Liver (tissue), 9 donors: ENCODE measurements around the gene CYP3A4. TPM values are rescaled to one million over a fixed set of nuclear protein-coding genes. Genes with fewer than 3 reads are reported as not detected.
"Not testable (repeated sequence)": the region's sequence is repeated elsewhere in the genome, so short reads cannot be mapped to it uniquely, and the experiment has no call there.

Experiments used
- DNase-seq: peaks from one replicate; pipeline ENCODE4 v3.0.0-alpha.2; 2017; ENCODE audit warnings: low spot score
- H3K27ac ChIP-seq, 2 donors: one replicate each; pipeline ENCODE4 v1.7.0; 2013; ENCODE audit warnings: inconsistent platforms in 2 of 2, low read length in 2 of 2, control low read depth in 1 of 2, low read depth in 1 of 2, mild to moderate bottlenecking in 1 of 2
- H3K27me3 ChIP-seq, 4 donors: one replicate each; pipeline versions ENCODE4 v1.6.1 to v1.7.0; 2013; ENCODE audit warnings: low read length in 3 of 4, inconsistent platforms in 1 of 4, mild to moderate bottlenecking in 1 of 4, moderate library complexity in 1 of 4; ENCODE audit not compliant: control insufficient read depth in 4 of 4, insufficient read depth in 4 of 4
- H3K36me3 ChIP-seq, 4 donors: one replicate each; pipeline versions ENCODE4 v1.6.1 to v1.7.0; 2013; ENCODE audit warnings: low read length in 3 of 4, mild to moderate bottlenecking in 3 of 4, low read depth in 1 of 4, moderate library complexity in 1 of 4; ENCODE audit not compliant: control insufficient read depth in 4 of 4, insufficient read depth in 3 of 4
- H3K4me1 ChIP-seq, 4 donors: one replicate each; pipeline versions ENCODE4 v1.6.1 to v1.7.0; 2013; ENCODE audit warnings: low read length in 3 of 4, mild to moderate bottlenecking in 3 of 4, moderate library complexity in 1 of 4; ENCODE audit not compliant: control insufficient read depth in 4 of 4, insufficient read depth in 4 of 4
- H3K4me3 ChIP-seq, 3 donors: one replicate each; pipeline versions ENCODE4 v1.6.1 to v1.7.0; 2013; ENCODE audit warnings: low read length in 3 of 3, control low read depth in 1 of 3, low read depth in 1 of 3, mild to moderate bottlenecking in 1 of 3
- H3K9ac ChIP-seq, 2 donors: one replicate each; pipeline ENCODE4 v1.7.0; 2013; ENCODE audit warnings: low read length in 2 of 2, mild to moderate bottlenecking in 2 of 2, moderate library complexity in 2 of 2, control low read depth in 1 of 2, low read depth in 1 of 2
- H3K9me3 ChIP-seq, 4 donors: one replicate each; pipeline versions ENCODE4 v1.6.1 to v1.7.0; 2013; ENCODE audit warnings: low read length in 3 of 4; ENCODE audit not compliant: control insufficient read depth in 4 of 4
- EGR1 ChIP-seq, 2 donors: IDR thresholded peaks; 2 replicates each; pipeline ENCODE4 v1.6.1; 2016 to 2018; ENCODE audit warnings: antibody characterized with exemption in 2 of 2, low read depth in 2 of 2
- FOXA1 ChIP-seq: IDR thresholded peaks from 2 replicates; pipeline ENCODE4 v1.6.1; 2016; ENCODE audit warnings: antibody characterized with exemption
- FOXA2 ChIP-seq: IDR thresholded peaks from 2 replicates; pipeline ENCODE4 v1.6.1; 2016; ENCODE audit warnings: antibody characterized with exemption
- GABPA ChIP-seq, 2 donors: IDR thresholded peaks in 1 of 2; conservative IDR thresholded peaks in 1 of 2; 2 replicates each; pipeline ENCODE4 v1.6.1; 2016; ENCODE audit warnings: antibody characterized with exemption in 2 of 2, mild to moderate bottlenecking in 1 of 2, moderate library complexity in 1 of 2
- HNF4A ChIP-seq, 2 donors: conservative IDR thresholded peaks; 2 replicates each; pipeline ENCODE4 v1.6.1; 2016; ENCODE audit warnings: antibody characterized with exemption in 2 of 2, mild to moderate bottlenecking in 2 of 2
- HNF4G ChIP-seq: IDR thresholded peaks from 2 replicates; pipeline ENCODE4 v1.6.1; 2016; ENCODE audit warnings: antibody characterized with exemption
- JUND ChIP-seq, 2 donors: IDR thresholded peaks; 2 replicates each; pipeline ENCODE4 v1.6.1; 2016; ENCODE audit warnings: antibody characterized with exemption in 2 of 2
- NR2F2 ChIP-seq: IDR thresholded peaks from 2 replicates; pipeline ENCODE4 v1.6.1; 2016; ENCODE audit warnings: antibody characterized with exemption
- RAD21 ChIP-seq, 2 donors: IDR thresholded peaks; 2 replicates each; pipeline ENCODE4 v1.6.1; 2016; ENCODE audit warnings: antibody characterized with exemption in 2 of 2, mild to moderate bottlenecking in 2 of 2
- RXRA ChIP-seq, 2 donors: IDR thresholded peaks; 2 replicates each; pipeline ENCODE4 v1.6.1; 2017 to 2018; ENCODE audit warnings: antibody characterized with exemption in 2 of 2, mild to moderate bottlenecking in 1 of 2
- SP1 ChIP-seq: IDR thresholded peaks from 2 replicates; pipeline ENCODE4 v1.6.1; 2018; ENCODE audit warnings: antibody characterized with exemption, mild to moderate bottlenecking
- TAF1 ChIP-seq: conservative IDR thresholded peaks from 2 replicates; pipeline ENCODE4 v1.6.1; 2016; ENCODE audit warnings: antibody characterized with exemption, mild to moderate bottlenecking
- YY1 ChIP-seq: IDR thresholded peaks from 2 replicates; pipeline ENCODE4 v1.6.1; 2016; ENCODE audit warnings: antibody characterized with exemption, mild to moderate bottlenecking
- WGBS: extraction: QIAGEN DNeasy Blood & Tissue Kit; methylation state at CpG from one replicate; pipeline ENCODE4 v1.1.7; 2013; 5-methylcytosine and 5-hydroxymethylcytosine counted together
- polyA plus RNA-seq, 2 donors: library from polyadenylated mRNA; stranded (reverse) in 1 of 2; unstranded in 1 of 2; fragments of 200-250 nt in 1 of 2; fragments of >200 nt in 1 of 2; fragmentation: Nextera tagmentation in 1 of 2; extraction: Ambion mirVana in 1 of 2; gene quantifications; one replicate each; pipeline versions ENCODE4 v1.2.1 to v1.2.3, GENCODE V29; 2013 to 2015
- total RNA-seq, 2 donors: library from RNA; depleted of rRNA; stranded (reverse); fragments of >200 nt; gene quantifications; one replicate each; pipeline ENCODE4 v1.2.3, GENCODE V29; 2014
- TF ChIP-seq, protein P1 (sequence below): IDR thresholded peaks from 2 replicates; pipeline ENCODE4 v1.6.1; 2016; ENCODE audit warnings: antibody characterized with exemption
- TF ChIP-seq, protein P2 (sequence below): IDR thresholded peaks from 2 replicates; pipeline ENCODE4 v1.6.1; 2016; ENCODE audit warnings: antibody characterized with exemption, mild to moderate bottlenecking
- TF ChIP-seq, protein P3 (sequence below): fragments of 150-350 bp; IDR thresholded peaks from 2 replicates; pipeline ENCODE4 v1.5.1; 2017; ENCODE audit warnings: improper control_type of control experiment, low read depth, low read length; ENCODE audit not compliant: missing input control
- TF ChIP-seq, protein P4 (sequence below): IDR thresholded peaks from 2 replicates; pipeline ENCODE4 v1.6.1; 2016; ENCODE audit warnings: antibody characterized with exemption
- TF ChIP-seq, protein P5 (sequence below): IDR thresholded peaks from 2 replicates; pipeline ENCODE4 v1.6.1; 2016; ENCODE audit warnings: antibody characterized with exemption
- donor health status: healthy.
- donor health status: healthy.
- donor health status: healthy.
- donor health status: healthy.
- donor health status: healthy.

CYP3A4 gene
- total and polyA plus RNA-seq, 4 donors, result 0.51 to 1,082 (median 289) TPM

DNA sequence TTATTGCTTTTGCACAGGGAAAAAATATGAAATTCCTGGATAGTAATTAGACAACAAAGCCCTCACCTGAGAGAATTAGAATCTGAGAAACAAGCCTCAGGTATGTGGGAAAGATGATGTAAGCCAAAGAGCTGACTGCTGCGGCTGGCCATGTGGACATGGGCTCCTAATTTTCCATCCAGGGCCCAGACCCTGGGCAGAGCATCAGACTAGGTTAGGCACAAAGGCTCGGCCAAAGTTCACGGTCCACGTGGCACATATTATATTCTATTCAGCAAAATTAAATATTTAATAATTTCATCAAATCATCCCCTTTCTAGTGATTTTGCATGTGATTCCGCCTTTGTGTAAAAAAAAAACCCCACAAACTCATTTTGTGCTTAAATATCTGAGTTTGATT is 5.1 kb downstream of the CYP3A4 start:
- Histone ChIP-seq H3K4me1 (peaks cover 0 to 2% (median 0%) of the 10 kb centered on the region in 4 donors), H3K9me3 (no peaks in the 10 kb centered on the region), H3K27me3 (no peaks in the 10 kb centered on the region), H3K27ac (peak overlapping the region; percentile 38 to 43), H3K36me3 (no peaks in the 10 kb centered on the region), H3K4me3 (no peak overlapping the region), H3K9ac (no peak overlapping the region)
- no peak for DNase-seq
- TF ChIP-seq HNF4G (peak; percentile 29), FOXA2 (no peak), TAF1 (no peak), RAD21 (IDR thresholded peaks at IDR 0.05) (no peak), HNF4A (conservative IDR thresholded peaks at IDR 0.05) (peak; percentile 60 to 70), EGR1 (IDR thresholded peaks at IDR 0.05; ENCODE audit: low read depth in 2 of 2) (no peak), JUND (IDR thresholded peaks at IDR 0.05) (no peak), RXRA (IDR thresholded peaks at IDR 0.05) (peak; percentile 41 to 60), GABPA (IDR thresholded peaks at IDR 0.05 in 1 of 2, conservative IDR thresholded peaks at IDR 0.05 in 1 of 2) (no peak), FOXA1 (no peak), YY1 (no peak), SP1 (peak; percentile 64), NR2F2 (no peak)
- TF ChIP-seq, protein P1, sequence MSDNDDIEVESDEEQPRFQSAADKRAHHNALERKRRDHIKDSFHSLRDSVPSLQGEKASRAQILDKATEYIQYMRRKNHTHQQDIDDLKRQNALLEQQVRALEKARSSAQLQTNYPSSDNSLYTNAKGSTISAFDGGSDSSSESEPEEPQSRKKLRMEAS, result no peak
- TF ChIP-seq, protein P2, sequence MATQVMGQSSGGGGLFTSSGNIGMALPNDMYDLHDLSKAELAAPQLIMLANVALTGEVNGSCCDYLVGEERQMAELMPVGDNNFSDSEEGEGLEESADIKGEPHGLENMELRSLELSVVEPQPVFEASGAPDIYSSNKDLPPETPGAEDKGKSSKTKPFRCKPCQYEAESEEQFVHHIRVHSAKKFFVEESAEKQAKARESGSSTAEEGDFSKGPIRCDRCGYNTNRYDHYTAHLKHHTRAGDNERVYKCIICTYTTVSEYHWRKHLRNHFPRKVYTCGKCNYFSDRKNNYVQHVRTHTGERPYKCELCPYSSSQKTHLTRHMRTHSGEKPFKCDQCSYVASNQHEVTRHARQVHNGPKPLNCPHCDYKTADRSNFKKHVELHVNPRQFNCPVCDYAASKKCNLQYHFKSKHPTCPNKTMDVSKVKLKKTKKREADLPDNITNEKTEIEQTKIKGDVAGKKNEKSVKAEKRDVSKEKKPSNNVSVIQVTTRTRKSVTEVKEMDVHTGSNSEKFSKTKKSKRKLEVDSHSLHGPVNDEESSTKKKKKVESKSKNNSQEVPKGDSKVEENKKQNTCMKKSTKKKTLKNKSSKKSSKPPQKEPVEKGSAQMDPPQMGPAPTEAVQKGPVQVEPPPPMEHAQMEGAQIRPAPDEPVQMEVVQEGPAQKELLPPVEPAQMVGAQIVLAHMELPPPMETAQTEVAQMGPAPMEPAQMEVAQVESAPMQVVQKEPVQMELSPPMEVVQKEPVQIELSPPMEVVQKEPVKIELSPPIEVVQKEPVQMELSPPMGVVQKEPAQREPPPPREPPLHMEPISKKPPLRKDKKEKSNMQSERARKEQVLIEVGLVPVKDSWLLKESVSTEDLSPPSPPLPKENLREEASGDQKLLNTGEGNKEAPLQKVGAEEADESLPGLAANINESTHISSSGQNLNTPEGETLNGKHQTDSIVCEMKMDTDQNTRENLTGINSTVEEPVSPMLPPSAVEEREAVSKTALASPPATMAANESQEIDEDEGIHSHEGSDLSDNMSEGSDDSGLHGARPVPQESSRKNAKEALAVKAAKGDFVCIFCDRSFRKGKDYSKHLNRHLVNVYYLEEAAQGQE, result no peak
- TF ChIP-seq, protein P3, sequence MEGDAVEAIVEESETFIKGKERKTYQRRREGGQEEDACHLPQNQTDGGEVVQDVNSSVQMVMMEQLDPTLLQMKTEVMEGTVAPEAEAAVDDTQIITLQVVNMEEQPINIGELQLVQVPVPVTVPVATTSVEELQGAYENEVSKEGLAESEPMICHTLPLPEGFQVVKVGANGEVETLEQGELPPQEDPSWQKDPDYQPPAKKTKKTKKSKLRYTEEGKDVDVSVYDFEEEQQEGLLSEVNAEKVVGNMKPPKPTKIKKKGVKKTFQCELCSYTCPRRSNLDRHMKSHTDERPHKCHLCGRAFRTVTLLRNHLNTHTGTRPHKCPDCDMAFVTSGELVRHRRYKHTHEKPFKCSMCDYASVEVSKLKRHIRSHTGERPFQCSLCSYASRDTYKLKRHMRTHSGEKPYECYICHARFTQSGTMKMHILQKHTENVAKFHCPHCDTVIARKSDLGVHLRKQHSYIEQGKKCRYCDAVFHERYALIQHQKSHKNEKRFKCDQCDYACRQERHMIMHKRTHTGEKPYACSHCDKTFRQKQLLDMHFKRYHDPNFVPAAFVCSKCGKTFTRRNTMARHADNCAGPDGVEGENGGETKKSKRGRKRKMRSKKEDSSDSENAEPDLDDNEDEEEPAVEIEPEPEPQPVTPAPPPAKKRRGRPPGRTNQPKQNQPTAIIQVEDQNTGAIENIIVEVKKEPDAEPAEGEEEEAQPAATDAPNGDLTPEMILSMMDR, result no peak
- TF ChIP-seq, protein P4, sequence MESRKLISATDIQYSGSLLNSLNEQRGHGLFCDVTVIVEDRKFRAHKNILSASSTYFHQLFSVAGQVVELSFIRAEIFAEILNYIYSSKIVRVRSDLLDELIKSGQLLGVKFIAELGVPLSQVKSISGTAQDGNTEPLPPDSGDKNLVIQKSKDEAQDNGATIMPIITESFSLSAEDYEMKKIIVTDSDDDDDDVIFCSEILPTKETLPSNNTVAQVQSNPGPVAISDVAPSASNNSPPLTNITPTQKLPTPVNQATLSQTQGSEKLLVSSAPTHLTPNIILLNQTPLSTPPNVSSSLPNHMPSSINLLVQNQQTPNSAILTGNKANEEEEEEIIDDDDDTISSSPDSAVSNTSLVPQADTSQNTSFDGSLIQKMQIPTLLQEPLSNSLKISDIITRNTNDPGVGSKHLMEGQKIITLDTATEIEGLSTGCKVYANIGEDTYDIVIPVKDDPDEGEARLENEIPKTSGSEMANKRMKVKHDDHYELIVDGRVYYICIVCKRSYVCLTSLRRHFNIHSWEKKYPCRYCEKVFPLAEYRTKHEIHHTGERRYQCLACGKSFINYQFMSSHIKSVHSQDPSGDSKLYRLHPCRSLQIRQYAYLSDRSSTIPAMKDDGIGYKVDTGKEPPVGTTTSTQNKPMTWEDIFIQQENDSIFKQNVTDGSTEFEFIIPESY, result no peak
- TF ChIP-seq, protein P5, sequence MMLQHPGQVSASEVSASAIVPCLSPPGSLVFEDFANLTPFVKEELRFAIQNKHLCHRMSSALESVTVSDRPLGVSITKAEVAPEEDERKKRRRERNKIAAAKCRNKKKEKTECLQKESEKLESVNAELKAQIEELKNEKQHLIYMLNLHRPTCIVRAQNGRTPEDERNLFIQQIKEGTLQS, result no peak
- 59% methylated on average over 5 of the region's 5 CpGs for WGBS

DNA sequence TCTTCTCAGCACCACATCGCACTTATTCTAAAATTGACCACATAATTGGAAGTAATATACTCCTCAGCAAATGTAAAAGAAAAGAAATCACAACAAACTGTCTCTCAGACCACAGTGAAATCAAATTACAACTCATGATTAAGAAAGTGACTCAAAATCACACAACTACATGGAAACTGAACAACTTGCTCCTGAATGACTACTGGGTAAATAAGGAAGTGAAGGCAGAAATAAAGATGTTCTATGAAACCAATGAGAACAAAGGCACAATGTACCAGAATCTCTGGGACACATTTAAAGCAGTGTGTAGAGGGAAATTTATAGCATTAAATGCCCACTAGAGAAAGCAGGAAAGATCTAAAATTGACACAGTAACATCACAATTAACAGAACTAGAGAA is 10.6 kb downstream of the CYP3A4 start:
- H3K27ac ChIP-seq, DNase-seq, H3K9ac ChIP-seq, H3K36me3 ChIP-seq, H3K27me3 ChIP-seq, H3K4me1 ChIP-seq, H3K4me3 ChIP-seq, H3K9me3 ChIP-seq: not testable (repeated sequence)
- whole genome bisulfite sequencing, result 76% methylated on average over 1 of the region's 1 CpG
